Body of pancreas (tissue), 4 donors: ENCODE results near the gene VPS45.

ENCODE experiments used
- CTCF ChIP-seq, 7 experiments: fragments of 450-650 bp in 4 of 7; fragments of 200-600 bp in 3 of 7; sonication (generic) in 3 of 7; IDR thresholded peaks; one replicate each; pipeline ENCODE4 v1.5.1; 2016 to 2019; ENCODE audit warnings: antibody characterized with exemption in 7 of 7
- POLR2A ChIP-seq, 3 donors: fragments of 450-650 bp; IDR thresholded peaks; one replicate each; pipeline ENCODE4 v1.6.1; 2016; ENCODE audit warnings: antibody characterized with exemption in 3 of 3, mild to moderate bottlenecking in 2 of 3

DNA sequence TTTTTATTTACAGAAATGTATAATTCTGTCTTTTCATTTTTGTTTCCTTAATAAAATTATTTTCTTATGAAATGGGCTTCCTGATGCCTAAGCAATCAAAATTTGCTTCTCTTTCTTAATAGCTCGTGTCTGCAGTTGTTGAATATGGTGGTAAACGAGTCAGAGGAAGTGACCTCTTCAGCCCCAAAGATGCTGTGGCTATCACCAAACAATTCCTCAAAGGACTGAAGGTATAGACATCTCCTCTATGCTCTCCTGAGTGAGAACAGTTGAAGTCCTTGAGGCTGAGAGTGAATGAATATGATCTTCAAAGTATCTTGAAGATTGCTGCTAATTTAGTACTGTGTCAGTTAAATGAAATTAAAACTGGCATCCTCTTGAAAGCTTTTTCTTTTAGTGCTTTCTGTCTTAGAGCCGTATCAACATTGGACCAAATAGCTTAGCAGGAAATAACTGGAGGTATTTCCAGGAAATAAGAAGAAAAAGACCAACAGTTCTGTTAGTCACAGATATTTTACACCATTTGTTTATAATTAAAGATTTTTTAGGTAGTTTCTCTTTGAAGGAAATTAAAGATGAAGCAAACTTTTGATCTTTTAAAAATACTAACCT is 24.7 kb downstream of the VPS45 start:
- TF ChIP-seq CTCF (IDR thresholded peaks at IDR 0.05) (no peak), POLR2A (IDR thresholded peaks at IDR 0.05) (no peak)
